HG02981 (cell line): ENCODE measurements around the gene LRFN5.
"Not testable (repeated sequence)": the region's sequence is repeated elsewhere in the genome, so short reads cannot be mapped to it uniquely, and the experiment has no call there.

ENCODE experiments used
- ATAC-seq: cut with Tn5 transposase; IDR thresholded peaks from one replicate; pipeline ENCODE4 v1.9.1; 2021; ENCODE audit warnings: mild to moderate bottlenecking, moderate library complexity; ENCODE audit not compliant: unreplicated experiment

The LRFN5 gene

GRCh38 chr14:41878321-41878720, 271.6 kb downstream of the LRFN5 start:
- ATAC-seq = no peak

- ATAC-seq = no peak
Observed at GRCh38 chr14:41891624-41892023, 284.9 kb downstream of the LRFN5 start.

GRCh38 chr14:41899416-41899815, 292.7 kb downstream of the LRFN5 start:
- no peak for ATAC-seq

GRCh38 chr14:41900644-41901043, 294.0 kb downstream of the LRFN5 start:
- no peak for ATAC-seq

GRCh38 chr14:41901089-41901488, 294.4 kb downstream of the LRFN5 start:
- ATAC-seq = no peak

GRCh38 chr14:41905394-41905964, 298.8 kb downstream of the LRFN5 start:
- ATAC-seq = no peak

- ATAC-seq = not testable (repeated sequence)
Observed at GRCh38 chr14:41911155-41911554, 304.5 kb downstream of the LRFN5 start.

- ATAC-seq = no peak
Observed at GRCh38 chr14:41913398-41913797, 306.7 kb downstream of the LRFN5 start.

- no peak for ATAC-seq
Observed at GRCh38 chr14:41915732-41916131, 309.1 kb downstream of the LRFN5 start.

GRCh38 chr14:41916313-41916712, 309.6 kb downstream of the LRFN5 start:
- ATAC-seq = no peak

- no peak for ATAC-seq
Observed at GRCh38 chr14:41925409-41925808, 318.7 kb downstream of the LRFN5 start.

GRCh38 chr14:41950428-41951151, 343.9 kb downstream of the LRFN5 start:
- no peak for ATAC-seq
